A549 (cell line): Measurements from ENCODE around the gene MUC4. TPM values are rescaled to one million over a fixed set of nuclear protein-coding genes. Genes with fewer than 3 reads are reported as not detected.

Source experiments
- ATAC-seq, 2 experiments: fragments of 200-7000 bp in 1 of 2; fragments of >200 bp in 1 of 2; cut with Nextera tagmentation in 1 of 2; cut with Tn5 transposase in 1 of 2; 3 replicates each; pipeline versions ENCODE4 v1.8.0 to v1.9.1; 2018 to 2020; ENCODE audit warnings: mild to moderate bottlenecking in 1 of 2, moderate library complexity in 1 of 2
- CTCF ChIA-PET: fragments of 300-600 bp; sonication (Branson Sonifier 250); formaldehyde crosslinking; extraction: SDS; loops from one replicate; lab custom pipeline; 2021; ENCODE audit warnings: antibody characterized with exemption, inconsistent platforms; lab: Yijun Ruan, JAX
- POLR2A ChIA-PET: fragments of 350-600 bp; formaldehyde crosslinking; extraction: SDS; loops from one replicate; lab custom pipeline; 2021; ENCODE audit warnings: antibody characterized with exemption, inconsistent platforms; lab: Yijun Ruan, JAX
- DNase-seq, 2 experiments: peaks; one replicate each; pipeline versions ENCODE4 v3.0.0 to v3.0.0-alpha.2; 2011 to 2016; ENCODE audit warnings: low read depth in 1 of 2, low spot score in 1 of 2
- FAIRE-seq: peaks from 2 replicates; lab custom pipeline; 2011; peaks lifted over from hg19 to GRCh38; lab: Jason Lieb, UNC
- H3K27ac ChIP-seq, 2 experiments: fragments of >200 bp; sonication (Bioruptor Twin); formaldehyde crosslinking; 3 replicates each; pipeline ENCODE4 v1.5.1; 2016 to 2017
- H3K4me1 ChIP-seq: fragments of >200 bp; sonication (Bioruptor Twin); formaldehyde crosslinking; 3 replicates; pipeline ENCODE4 v1.6.1; 2016
- H3K4me2 ChIP-seq: fragments of >200 bp; sonication (Bioruptor Twin); formaldehyde crosslinking; 3 replicates; pipeline ENCODE4 v1.6.1; 2016
- H3K4me3 ChIP-seq: fragments of >200 bp; sonication (Bioruptor Twin); formaldehyde crosslinking; 3 replicates; pipeline ENCODE4 v1.5.1; 2016
- H3K9me3 ChIP-seq: fragments of >200 bp; sonication (Bioruptor Twin); formaldehyde crosslinking; 3 replicates; pipeline ENCODE4 v1.6.1; 2016
- CBX8 ChIP-seq: fragments of 200-600 bp; sonication (generic); IDR thresholded peaks from 2 replicates; pipeline ENCODE4 v1.6.1; 2016
- CHD4 ChIP-seq: fragments of 200-600 bp; sonication (generic); IDR thresholded peaks from 2 replicates; pipeline ENCODE4 v1.6.1; 2016; ENCODE audit warnings: antibody characterized with exemption, mild to moderate bottlenecking, borderline replicate concordance
- EHMT2 ChIP-seq: fragments of 200-600 bp; sonication (generic); IDR thresholded peaks from 2 replicates; pipeline ENCODE4 v1.6.1; 2016; ENCODE audit warnings: antibody characterized with exemption, low read depth, mild to moderate bottlenecking, moderate library complexity
- EP300 ChIP-seq, 2 experiments: fragments of >200 bp; sonication (Bioruptor Twin); formaldehyde crosslinking; IDR thresholded peaks; 2 replicates in 1 of 2; 3 replicates in 1 of 2; pipeline ENCODE4 v1.6.1; 2016 to 2017
- ESRRA ChIP-seq: fragments of 150-350 bp; IDR thresholded peaks from 2 replicates; pipeline ENCODE4 v1.6.1; 2014; ENCODE audit warnings: mild to moderate bottlenecking, low read length, borderline replicate concordance
- FOSB ChIP-seq: fragments of 250-450 bp; sonication (Bioruptor Pico); IDR thresholded peaks from 2 replicates; pipeline ENCODE4 v1.5.0; 2020; ENCODE audit warnings: mild to moderate bottlenecking, moderate library complexity
- HEYL ChIP-seq: fragments of 250-450 bp; sonication (Bioruptor Pico); IDR thresholded peaks from 2 replicates; pipeline ENCODE4 v1.8.0; 2021; ENCODE audit warnings: mild to moderate bottlenecking, moderate library complexity
- HOXA7 ChIP-seq: fragments of 250-450 bp; sonication (Bioruptor Pico); IDR thresholded peaks from 2 replicates; pipeline ENCODE4 v1.5.0; 2020; ENCODE audit warnings: mild to moderate bottlenecking, moderate library complexity
- JUNB ChIP-seq: fragments of >200 bp; sonication (Bioruptor Twin); formaldehyde crosslinking; IDR thresholded peaks from 2 replicates; pipeline ENCODE4 v1.6.1; 2016
- KDM1A ChIP-seq: fragments of 200-600 bp; sonication (generic); IDR thresholded peaks from 2 replicates; pipeline ENCODE4 v1.6.1; 2016; ENCODE audit warnings: low read depth, mild to moderate bottlenecking
- MAFK ChIP-seq: fragments of 450-650 bp; IDR thresholded peaks from 2 replicates; pipeline ENCODE4 v1.6.1; 2014; ENCODE audit not compliant: partially characterized antibody
- MAZ ChIP-seq: fragments of 150-350 bp; IDR thresholded peaks from 2 replicates; pipeline ENCODE4 v1.6.1; 2014; ENCODE audit warnings: antibody characterized with exemption, low read depth, low read length, borderline replicate concordance
- MYC ChIP-seq: IDR thresholded peaks from 2 replicates; pipeline ENCODE4 v1.6.1; 2012; ENCODE audit warnings: mild to moderate bottlenecking, inconsistent platforms, low read length, improper control_type of control experiment, borderline replicate concordance
- NPAS2 ChIP-seq: fragments of 250-450 bp; sonication (Bioruptor Pico); IDR thresholded peaks from 2 replicates; pipeline ENCODE4 v1.8.0; 2022; ENCODE audit warnings: mild to moderate bottlenecking, moderate library complexity, borderline replicate concordance
- NR3C1 ChIP-seq: fragments of >200 bp; sonication (Bioruptor Twin); formaldehyde crosslinking; IDR thresholded peaks from 3 replicates; pipeline ENCODE4 v1.6.1; 2017
- POLR2AphosphoS2 ChIP-seq: conservative IDR thresholded peaks from 2 replicates; pipeline ENCODE4 v1.6.1; 2012; ENCODE audit warnings: low read length, improper control_type of control experiment, inconsistent platforms
- RFX5 ChIP-seq: fragments of 450-650 bp; IDR thresholded peaks from 2 replicates; pipeline ENCODE4 v1.7.1; 2014; ENCODE audit warnings: antibody characterized with exemption, mild to moderate bottlenecking, moderate library complexity
- RNF2 ChIP-seq: fragments of 200-600 bp; sonication (generic); IDR thresholded peaks from 2 replicates; pipeline ENCODE4 v1.6.1; 2016; ENCODE audit warnings: low read depth, mild to moderate bottlenecking, antibody characterized with exemption, moderate library complexity, borderline replicate concordance
- SMC3 ChIP-seq: fragments of >200 bp; sonication (Bioruptor Twin); formaldehyde crosslinking; IDR thresholded peaks from 3 replicates; pipeline ENCODE4 v1.6.1; 2018; ENCODE audit warnings: inconsistent platforms
- SREBF2 ChIP-seq: fragments of 450-650 bp; IDR thresholded peaks from 2 replicates; pipeline ENCODE4 v1.6.1; 2014; ENCODE audit warnings: mild to moderate bottlenecking, moderate library complexity
- TFCP2L1 ChIP-seq: fragments of 250-450 bp; sonication (Bioruptor Pico); IDR thresholded peaks from 2 replicates; pipeline ENCODE4 v1.5.0; 2021; ENCODE audit warnings: mild to moderate bottlenecking
- ZC3H11A ChIP-seq: fragments of 450-650 bp; IDR thresholded peaks from 2 replicates; pipeline ENCODE4 v1.6.1; 2014; ENCODE audit warnings: antibody characterized with exemption, mild to moderate bottlenecking
- ZSCAN20 ChIP-seq: fragments of 250-450 bp; sonication (Bioruptor Pico); IDR thresholded peaks from 2 replicates; pipeline ENCODE4 v1.8.0; 2022; ENCODE audit warnings: mild to moderate bottlenecking, moderate library complexity
- WGBS: methylation state at CpG from one replicate; pipeline ENCODE4 v1.1.6; 2017; ENCODE audit errors: missing lambda C conversion rate; 5-methylcytosine and 5-hydroxymethylcytosine counted together
- polyA plus RNA-seq, 4 experiments: library from polyadenylated mRNA; depleted of rRNA in 3 of 4; stranded (reverse); fragments of >200 nt; fragmentation: RNase III in 1 of 4; extraction: RNeasy Plus Mini Kit Qiagen cat#74134 plus additional on column Dnase treatment in 1 of 4; gene quantifications; 2 replicates in 3 of 4; 3 replicates in 1 of 4; pipeline ENCODE4 v1.2.3, GENCODE V29; 2011 to 2017
- TF ChIP-seq, protein P1 (sequence below): fragments of 200-600 bp; sonication (generic); IDR thresholded peaks from 2 replicates; pipeline ENCODE4 v1.6.1; 2016; ENCODE audit warnings: antibody characterized with exemption, mild to moderate bottlenecking, moderate library complexity
- TF ChIP-seq, protein P2 (sequence below): fragments of 250-450 bp; sonication (Bioruptor Pico); IDR thresholded peaks from 2 replicates; pipeline ENCODE4 v1.5.0; 2021; ENCODE audit warnings: mild to moderate bottlenecking, moderate library complexity, borderline replicate concordance
- TF ChIP-seq, protein P3 (sequence below): fragments of 250-450 bp; sonication (Bioruptor Pico); IDR thresholded peaks from 2 replicates; pipeline ENCODE4 v1.5.0; 2020; ENCODE audit warnings: low read depth, mild to moderate bottlenecking, moderate library complexity
- TF ChIP-seq, protein P4 (sequence below): fragments of 150-350 bp; IDR thresholded peaks from 2 replicates; pipeline ENCODE4 v1.6.1; 2014; ENCODE audit warnings: low read depth, mild to moderate bottlenecking, low read length
- TF ChIP-seq, protein P5 (sequence below): IDR thresholded peaks from 2 replicates; pipeline ENCODE4 v1.6.1; 2012; ENCODE audit warnings: low read depth, borderline replicate concordance

Gene MUC4
- polyA plus RNA-seq, 2 of the 4 experiments (the other 2 are of a cell fraction) = 0.04 TPM; not detected in 1

DNA sequence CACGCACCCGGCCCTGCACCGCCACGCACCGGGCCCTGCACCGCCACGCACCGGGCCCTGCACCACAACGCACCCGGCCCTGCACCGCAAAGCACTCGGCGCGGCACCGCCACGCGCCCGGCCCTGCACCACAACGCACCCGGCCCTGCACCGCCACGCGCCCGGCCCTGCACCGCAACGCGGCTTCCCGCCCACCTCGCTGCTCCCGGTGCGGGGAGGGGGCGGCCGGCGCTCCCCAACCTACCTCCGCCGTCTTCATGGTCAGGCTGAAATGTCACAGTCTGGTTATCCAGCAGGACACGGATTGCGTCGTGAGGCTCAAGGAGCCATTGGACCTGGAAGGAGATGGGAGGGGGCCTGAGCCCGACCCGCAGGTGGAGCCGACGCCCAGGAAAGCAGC lies 49.1 kb downstream of the MUC4 start:
- DNase-seq (no peak), ATAC-seq (no peak), FAIRE-seq (no peak)
- 79% methylated on average over 22 of the region's 43 CpGs for WGBS
- no peaks in the 10 kb centered on the region for H3K9me3 ChIP-seq
- no peak overlapping the region for H3K4me3 ChIP-seq
- POLR2A ChIA-PET = no interaction called here
- no peaks in the 10 kb centered on the region for H3K4me1 ChIP-seq
- no peak overlapping the region for H3K27ac ChIP-seq
- CTCF ChIA-PET = interaction anchor here (0.7 kb wide), 1 partner anchor 666 kb away, joined by 3 read pairs; no protein-coding TSS in a partner anchor
- TF ChIP-seq, protein P1, sequence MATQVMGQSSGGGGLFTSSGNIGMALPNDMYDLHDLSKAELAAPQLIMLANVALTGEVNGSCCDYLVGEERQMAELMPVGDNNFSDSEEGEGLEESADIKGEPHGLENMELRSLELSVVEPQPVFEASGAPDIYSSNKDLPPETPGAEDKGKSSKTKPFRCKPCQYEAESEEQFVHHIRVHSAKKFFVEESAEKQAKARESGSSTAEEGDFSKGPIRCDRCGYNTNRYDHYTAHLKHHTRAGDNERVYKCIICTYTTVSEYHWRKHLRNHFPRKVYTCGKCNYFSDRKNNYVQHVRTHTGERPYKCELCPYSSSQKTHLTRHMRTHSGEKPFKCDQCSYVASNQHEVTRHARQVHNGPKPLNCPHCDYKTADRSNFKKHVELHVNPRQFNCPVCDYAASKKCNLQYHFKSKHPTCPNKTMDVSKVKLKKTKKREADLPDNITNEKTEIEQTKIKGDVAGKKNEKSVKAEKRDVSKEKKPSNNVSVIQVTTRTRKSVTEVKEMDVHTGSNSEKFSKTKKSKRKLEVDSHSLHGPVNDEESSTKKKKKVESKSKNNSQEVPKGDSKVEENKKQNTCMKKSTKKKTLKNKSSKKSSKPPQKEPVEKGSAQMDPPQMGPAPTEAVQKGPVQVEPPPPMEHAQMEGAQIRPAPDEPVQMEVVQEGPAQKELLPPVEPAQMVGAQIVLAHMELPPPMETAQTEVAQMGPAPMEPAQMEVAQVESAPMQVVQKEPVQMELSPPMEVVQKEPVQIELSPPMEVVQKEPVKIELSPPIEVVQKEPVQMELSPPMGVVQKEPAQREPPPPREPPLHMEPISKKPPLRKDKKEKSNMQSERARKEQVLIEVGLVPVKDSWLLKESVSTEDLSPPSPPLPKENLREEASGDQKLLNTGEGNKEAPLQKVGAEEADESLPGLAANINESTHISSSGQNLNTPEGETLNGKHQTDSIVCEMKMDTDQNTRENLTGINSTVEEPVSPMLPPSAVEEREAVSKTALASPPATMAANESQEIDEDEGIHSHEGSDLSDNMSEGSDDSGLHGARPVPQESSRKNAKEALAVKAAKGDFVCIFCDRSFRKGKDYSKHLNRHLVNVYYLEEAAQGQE = no peak
- TF ChIP-seq MYC = no peak
- no peak for TF ChIP-seq POLR2AphosphoS2
- no peak for TF ChIP-seq JUNB
- no peak for TF ChIP-seq NR3C1
- TF ChIP-seq, protein P2, sequence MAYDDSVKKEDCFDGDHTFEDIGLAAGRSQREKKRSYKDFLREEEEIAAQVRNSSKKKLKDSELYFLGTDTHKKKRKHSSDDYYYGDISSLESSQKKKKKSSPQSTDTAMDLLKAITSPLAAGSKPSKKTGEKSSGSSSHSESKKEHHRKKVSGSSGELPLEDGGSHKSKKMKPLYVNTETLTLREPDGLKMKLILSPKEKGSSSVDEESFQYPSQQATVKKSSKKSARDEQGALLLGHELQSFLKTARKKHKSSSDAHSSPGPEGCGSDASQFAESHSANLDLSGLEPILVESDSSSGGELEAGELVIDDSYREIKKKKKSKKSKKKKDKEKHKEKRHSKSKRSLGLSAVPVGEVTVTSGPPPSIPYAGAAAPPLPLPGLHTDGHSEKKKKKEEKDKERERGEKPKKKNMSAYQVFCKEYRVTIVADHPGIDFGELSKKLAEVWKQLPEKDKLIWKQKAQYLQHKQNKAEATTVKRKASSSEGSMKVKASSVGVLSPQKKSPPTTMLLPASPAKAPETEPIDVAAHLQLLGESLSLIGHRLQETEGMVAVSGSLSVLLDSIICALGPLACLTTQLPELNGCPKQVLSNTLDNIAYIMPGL (CRISPR knock-in tag) = no peak
- no peak for TF ChIP-seq SMC3
- TF ChIP-seq EHMT2 = no peak
- TF ChIP-seq HEYL (CRISPR knock-in tag) = no peak
- TF ChIP-seq RFX5 = no peak
- TF ChIP-seq CBX8 = no peak
- TF ChIP-seq ZC3H11A = no peak
- TF ChIP-seq KDM1A = no peak
- TF ChIP-seq, protein P3, sequence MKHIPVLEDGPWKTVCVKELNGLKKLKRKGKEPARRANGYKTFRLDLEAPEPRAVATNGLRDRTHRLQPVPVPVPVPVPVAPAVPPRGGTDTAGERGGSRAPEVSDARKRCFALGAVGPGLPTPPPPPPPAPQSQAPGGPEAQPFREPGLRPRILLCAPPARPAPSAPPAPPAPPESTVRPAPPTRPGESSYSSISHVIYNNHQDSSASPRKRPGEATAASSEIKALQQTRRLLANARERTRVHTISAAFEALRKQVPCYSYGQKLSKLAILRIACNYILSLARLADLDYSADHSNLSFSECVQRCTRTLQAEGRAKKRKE = no peak
- no peak for TF ChIP-seq CHD4
- no peak for TF ChIP-seq HOXA7 (CRISPR knock-in tag)
- TF ChIP-seq, protein P4, sequence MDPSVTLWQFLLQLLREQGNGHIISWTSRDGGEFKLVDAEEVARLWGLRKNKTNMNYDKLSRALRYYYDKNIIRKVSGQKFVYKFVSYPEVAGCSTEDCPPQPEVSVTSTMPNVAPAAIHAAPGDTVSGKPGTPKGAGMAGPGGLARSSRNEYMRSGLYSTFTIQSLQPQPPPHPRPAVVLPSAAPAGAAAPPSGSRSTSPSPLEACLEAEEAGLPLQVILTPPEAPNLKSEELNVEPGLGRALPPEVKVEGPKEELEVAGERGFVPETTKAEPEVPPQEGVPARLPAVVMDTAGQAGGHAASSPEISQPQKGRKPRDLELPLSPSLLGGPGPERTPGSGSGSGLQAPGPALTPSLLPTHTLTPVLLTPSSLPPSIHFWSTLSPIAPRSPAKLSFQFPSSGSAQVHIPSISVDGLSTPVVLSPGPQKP = no peak
- TF ChIP-seq, all 56 proteins: peak for 0
- H3K4me2 ChIP-seq = no peak overlapping the region

DNA sequence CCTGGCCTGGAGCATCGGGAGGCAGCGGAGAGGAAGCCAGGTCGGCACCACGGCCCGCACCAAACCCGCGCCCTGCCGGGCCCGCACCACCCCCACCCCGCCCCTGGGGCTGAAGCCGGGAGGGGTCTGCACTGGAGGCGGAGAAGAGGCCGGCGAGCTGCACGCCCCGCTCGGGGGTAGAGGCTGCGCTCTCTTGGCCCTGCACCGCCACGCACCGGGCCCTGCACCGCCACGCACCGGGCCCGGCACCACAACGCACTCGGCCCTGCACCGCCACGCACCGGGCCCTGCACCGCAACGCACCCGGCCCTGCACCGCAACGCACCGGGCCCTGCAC lies 49.5 kb downstream of the MUC4 start:
- Histone ChIP-seq H3K4me3 (no peak overlapping the region), H3K9me3 (no peaks in the 10 kb centered on the region), H3K4me2 (no peak overlapping the region), H3K27ac (no peak overlapping the region), H3K4me1 (no peaks in the 10 kb centered on the region)
- DNase-seq (no peak), ATAC-seq (no peak), FAIRE-seq (no peak)
- POLR2A ChIA-PET = no interaction called here
- 94% methylated on average over 10 of the region's 36 CpGs for WGBS
- CTCF ChIA-PET = interaction anchor here (0.7 kb wide), 1 partner anchor 666 kb away, joined by 3 read pairs; no protein-coding TSS in a partner anchor
- TF ChIP-seq, protein P4 = no peak
- TF ChIP-seq TFCP2L1 (CRISPR knock-in tag) = no peak
- no peak for TF ChIP-seq MAZ
- no peak for TF ChIP-seq FOSB (CRISPR knock-in tag)
- TF ChIP-seq NPAS2 (CRISPR knock-in tag) = no peak
- TF ChIP-seq HEYL (CRISPR knock-in tag) = no peak
- TF ChIP-seq POLR2AphosphoS2 = no peak
- no peak for TF ChIP-seq HOXA7 (CRISPR knock-in tag)
- TF ChIP-seq ZC3H11A = no peak
- TF ChIP-seq, protein P5, sequence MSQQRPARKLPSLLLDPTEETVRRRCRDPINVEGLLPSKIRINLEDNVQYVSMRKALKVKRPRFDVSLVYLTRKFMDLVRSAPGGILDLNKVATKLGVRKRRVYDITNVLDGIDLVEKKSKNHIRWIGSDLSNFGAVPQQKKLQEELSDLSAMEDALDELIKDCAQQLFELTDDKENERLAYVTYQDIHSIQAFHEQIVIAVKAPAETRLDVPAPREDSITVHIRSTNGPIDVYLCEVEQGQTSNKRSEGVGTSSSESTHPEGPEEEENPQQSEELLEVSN = no peak
- TF ChIP-seq EP300 (IDR thresholded peaks at IDR 0.05) = no peak
- TF ChIP-seq SREBF2 = no peak
- TF ChIP-seq ESRRA = no peak
- no peak for TF ChIP-seq RNF2
- no peak for TF ChIP-seq ZSCAN20 (CRISPR knock-in tag)
- no peak for TF ChIP-seq MYC
- no peak for TF ChIP-seq MAFK
